ENCODE results near the gene BCLAF1. TPM values are rescaled to one million over a fixed set of nuclear protein-coding genes. Genes with fewer than 3 reads are reported as not detected.

Gene BCLAF1
- total and polyA plus RNA-seq, 9 of the 15 experiments (the other 6 are each of a cell fraction or from before 2014, with no cell fraction given) = 65.4 to 286 (median 165) TPM

DNA sequence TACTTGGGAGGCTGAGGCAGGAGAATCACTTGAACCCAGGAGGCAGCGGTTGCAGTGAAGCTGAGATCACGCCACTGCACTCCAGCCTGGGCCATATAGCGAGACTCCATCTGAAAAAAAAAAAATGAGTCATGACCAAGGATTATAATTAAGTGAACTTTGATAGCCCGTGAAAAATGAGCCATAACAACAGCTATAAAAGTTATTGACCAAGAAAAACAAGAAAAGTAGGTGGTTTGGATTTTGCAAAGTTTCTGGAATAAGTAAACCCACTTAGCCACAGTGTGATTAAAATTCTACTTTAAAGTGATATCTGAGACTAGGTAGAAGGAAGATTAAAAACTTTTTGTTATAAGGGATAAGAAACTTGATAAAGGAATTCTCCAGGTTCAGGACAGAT, 25.9 kb upstream of the BCLAF1 start:
- Histone ChIP-seq H3K9me1 (ENCODE audit: control insufficient read depth, insufficient read depth, low read length) (no peaks in the 10 kb centered on the region), H3K4me3 (no peak overlapping the region), H3K9ac (ENCODE audit: insufficient read depth in 1 of 2, low read depth in 2 of 2, low read length in 2 of 2) (no peak overlapping the region), H3K4me1 (replicated peaks in 1 of 2; ENCODE audit: control insufficient read depth in 2 of 2, insufficient read depth in 2 of 2, low read length in 2 of 2) (no peaks in the 10 kb centered on the region), H3K27ac (ENCODE audit: extremely low read depth, low read depth, low read length) (no peak overlapping the region), H3K4me2 (ENCODE audit: insufficient read depth, low read length) (no peak overlapping the region), H2AFZ (ENCODE audit: low read depth, low read length) (no peak overlapping the region), H3K27me3 (ENCODE audit: control insufficient read depth in 2 of 2, insufficient read depth in 2 of 2, low read length in 2 of 2) (peaks cover 2 to 6% of the 10 kb centered on the region in 2 experiments; a peak in 3 of 5 replicates), H3K9me3 (replicated peaks; ENCODE audit: control insufficient read depth, insufficient read depth, low read depth, low read length) (no peaks in the 10 kb centered on the region), H4K20me1 (replicated peaks; ENCODE audit: control insufficient read depth, insufficient read depth, low read length) (no peaks in the 10 kb centered on the region), H3K36me3 (ENCODE audit: control insufficient read depth, insufficient read depth, low read length) (no peaks in the 10 kb centered on the region), H3K79me2 (ENCODE audit: control insufficient read depth, insufficient read depth, low read length) (no peaks in the 10 kb centered on the region)
- ATAC-seq = no peak
- TF ChIP-seq AFF4 (CRISPR knock-in tag; IDR thresholded peaks at IDR 0.05) = no peak
- no peak for TF ChIP-seq SMARCA5 (IDR thresholded peaks at IDR 0.05)
- no peak for TF ChIP-seq CBX2 (IDR thresholded peaks at IDR 0.05; ENCODE audit: insufficient read depth, low read length, poor library complexity, severe bottlenecking)
- no peak for TF ChIP-seq CHCHD3 (CRISPR knock-in tag; IDR thresholded peaks at IDR 0.05)
- no peak for TF ChIP-seq IRF2 (CRISPR knock-in tag; IDR thresholded peaks at IDR 0.05)
- BruUV-seq (replicated peaks) = no TSS peak
- FAIRE-seq = no peak
- in situ Hi-C loops (cut with MboI) = no loop called here
- WGBS (ENCODE audit: insufficient coverage, low coverage, missing lambda C conversion rate) = 7% methylated on average over 4 of the region's 4 CpGs
- CTCF ChIA-PET (ENCODE audit: low intra/inter-chr PET ratio) = interaction anchor here (0.7 kb wide), 2 partner anchors 292 to 556 kb away, joined by 3 read pairs; no protein-coding TSS in a partner anchor
- POLR2A ChIA-PET = interaction anchor here (1.2 to 3.3 kb wide), 2 partner anchors 21 to 25 kb away, joined by 3 to 22 read pairs; partner anchors contain the start of gene BCLAF1
- intact Hi-C loops (cut with micrococcal nuclease) = loop anchor here (5.0 to 10.0 kb wide), 5 partner anchors 113 to 811 kb away; no protein-coding TSS in a partner anchor
- DNase-seq (ENCODE audit: extremely low read depth in 1 of 4, low spot score in 3 of 4) = no peak
